GM23338 (cell line): ENCODE data around the gene TBC1D32. TPM values are rescaled to one million over a fixed set of nuclear protein-coding genes. Genes with fewer than 3 reads are reported as not detected.
A peak's percentile ranks its signal among the peaks of the same experiment; 100 is the strongest.

Experiments used
- ATAC-seq: fragments of 200-7000 bp; cut with Tn5 transposase; 3 replicates; pipeline ENCODE4 v1.9.1; 2020
- DNase-seq: peaks from one replicate; pipeline ENCODE4 v3.0.0-alpha.2; 2015; ENCODE audit warnings: low spot score
- H2AFZ ChIP-seq: fragments of 200-600 bp; sonication (generic); 2 replicates; pipeline ENCODE4 v1.8.0; 2016; ENCODE audit warnings: antibody characterized with exemption, mild to moderate bottlenecking, moderate library complexity
- H3F3A ChIP-seq: fragments of 200-600 bp; sonication (generic); replicated peaks from 2 replicates; pipeline ENCODE4 v1.8.0; 2017; ENCODE audit warnings: antibody characterized with exemption, mixed run types, low read depth
- H3K27ac ChIP-seq: fragments of 200-600 bp; sonication (generic); 2 replicates; pipeline ENCODE4 v1.6.1; 2016; ENCODE audit warnings: low read depth
- H3K27me3 ChIP-seq: fragments of 200-600 bp; sonication (generic); 2 replicates; pipeline ENCODE4 v1.8.0; 2016; ENCODE audit warnings: mild to moderate bottlenecking, mixed run types, moderate library complexity; ENCODE audit not compliant: insufficient read depth
- H3K36me3 ChIP-seq: fragments of 200-600 bp; sonication (generic); 2 replicates; pipeline ENCODE4 v1.8.0; 2016; ENCODE audit warnings: mild to moderate bottlenecking; ENCODE audit not compliant: insufficient read depth
- H3K4me1 ChIP-seq: fragments of 200-600 bp; sonication (generic); 2 replicates; pipeline ENCODE4 v1.8.0; 2016; ENCODE audit warnings: mild to moderate bottlenecking, moderate library complexity; ENCODE audit not compliant: insufficient read depth
- H3K4me2 ChIP-seq: fragments of 200-600 bp; sonication (generic); 2 replicates; pipeline ENCODE4 v1.7.1; 2017; ENCODE audit warnings: mixed run types
- H3K4me3 ChIP-seq: fragments of 200-600 bp; sonication (generic); 2 replicates; pipeline ENCODE4 v1.6.1; 2016; ENCODE audit warnings: mixed run types
- H3K79me2 ChIP-seq: fragments of 200-600 bp; sonication (generic); replicated peaks from 2 replicates; pipeline ENCODE4 v1.8.0; 2017; ENCODE audit warnings: mild to moderate bottlenecking; ENCODE audit not compliant: insufficient read depth
- H3K9me2 ChIP-seq: fragments of 200-600 bp; sonication (generic); 2 replicates; pipeline ENCODE4 v1.8.0; 2017; ENCODE audit not compliant: insufficient read depth
- H4K20me1 ChIP-seq: fragments of 200-600 bp; sonication (generic); replicated peaks from 2 replicates; pipeline ENCODE4 v1.8.0; 2017; ENCODE audit warnings: mild to moderate bottlenecking; ENCODE audit not compliant: insufficient read depth
- H3K27ac Mint-ChIP-seq: 2 replicates; pipeline ENCODE4 v1.8.0; 2020; ENCODE audit warnings: inconsistent platforms, mild to moderate bottlenecking, moderate library complexity, mixed read lengths
- H3K27me3 Mint-ChIP-seq: 3 replicates; pipeline ENCODE4 v1.8.0; 2022; ENCODE audit warnings: low read depth, mild to moderate bottlenecking, moderate library complexity, mixed read lengths, inconsistent platforms; ENCODE audit not compliant: insufficient read depth, poor library complexity
- H3K36me3 Mint-ChIP-seq: 3 replicates; pipeline ENCODE4 v1.8.0; 2021; ENCODE audit warnings: low read depth, mild to moderate bottlenecking, inconsistent platforms, moderate library complexity, mixed read lengths
- H3K4me1 Mint-ChIP-seq: 3 replicates; pipeline ENCODE4 v1.8.0; 2020; ENCODE audit warnings: mild to moderate bottlenecking, inconsistent platforms, mixed read lengths
- H3K4me3 Mint-ChIP-seq: 3 replicates; pipeline ENCODE4 v1.8.0; 2021; ENCODE audit warnings: moderate library complexity, mild to moderate bottlenecking, inconsistent platforms, mixed read lengths
- H3K9me3 Mint-ChIP-seq: 3 replicates; pipeline ENCODE4 v1.8.0; 2020; ENCODE audit warnings: moderate library complexity, mild to moderate bottlenecking, inconsistent platforms, mixed read lengths
- CREB1 ChIP-seq: fragments of 250-450 bp; sonication (Bioruptor Pico); IDR thresholded peaks from 2 replicates; pipeline ENCODE4 v1.5.0; 2020; ENCODE audit warnings: low read depth, mild to moderate bottlenecking, moderate library complexity
- CTCF ChIP-seq, 2 experiments: fragments of 200-600 bp in 1 of 2; sonication (generic) in 1 of 2; conservative IDR thresholded peaks; 2 replicates each; pipeline versions ENCODE4 v1.5.1 to v1.6.1; 2016 to 2017; ENCODE audit warnings: antibody characterized with exemption in 2 of 2, low read depth in 2 of 2, mild to moderate bottlenecking in 2 of 2, moderate library complexity in 1 of 2
- ETS1 ChIP-seq: IDR thresholded peaks from 2 replicates; pipeline ENCODE4 v1.6.1; 2016; ENCODE audit warnings: antibody characterized with exemption
- JUNB ChIP-seq: IDR thresholded peaks from one replicate; pipeline ENCODE4 v1.6.1; 2016; ENCODE audit warnings: antibody characterized with exemption; ENCODE audit not compliant: unreplicated experiment
- REST ChIP-seq: IDR thresholded peaks from one replicate; pipeline ENCODE4 v1.6.1; 2018; ENCODE audit warnings: antibody characterized with exemption; ENCODE audit not compliant: unreplicated experiment
- ZNF114 ChIP-seq: fragments of 250-450 bp; sonication (Bioruptor Pico); IDR thresholded peaks from 2 replicates; pipeline ENCODE4 v1.5.0; 2020; ENCODE audit warnings: mild to moderate bottlenecking, moderate library complexity
- ZNF331 ChIP-seq: fragments of 250-450 bp; sonication (Bioruptor Pico); IDR thresholded peaks from 2 replicates; pipeline ENCODE4 v1.5.0; 2020; ENCODE audit warnings: low read depth, mild to moderate bottlenecking, moderate library complexity
- ZNF462 ChIP-seq: fragments of 250-450 bp; sonication (Bioruptor Pico); IDR thresholded peaks from 2 replicates; pipeline ENCODE4 v1.5.0; 2020; ENCODE audit warnings: mild to moderate bottlenecking, moderate library complexity
- polyA plus RNA-seq: library from polyadenylated mRNA; unstranded; fragments of >200 nt; fragmentation: Nextera tagmentation; extraction: Ambion mirVana; gene quantifications from 2 replicates; pipeline ENCODE4 v1.2.1, GENCODE V29; 2016
- total RNA-seq: library from RNA; depleted of rRNA; stranded (reverse); fragments of >200 nt; shearing (Covaris generic); gene quantifications from 2 replicates; pipeline ENCODE4 v1.2.3, GENCODE V29; 2014

The TBC1D32 gene
- total and polyA plus RNA-seq, 2 experiments from 2014 or later = 8.9 to 10.4 TPM

GRCh38 chr6:121205569-121205968 is 128.7 kb downstream of the TBC1D32 start:
- H3K36me3 ChIP-seq = no peaks in the 10 kb centered on the region

More at GRCh38 chr6:121205569-121205968, 128.7 kb downstream of the TBC1D32 start:
- H3K4me3 ChIP-seq = no peak overlapping the region
- H3K79me2 ChIP-seq = no peaks in the 10 kb centered on the region
- no peaks in the 10 kb centered on the region for H3F3A ChIP-seq
- Mint-ChIP-seq H3K9me3 (no peaks in the 10 kb centered on the region), H3K4me1 (peaks cover 8% of the 10 kb centered on the region; the same call in 1 of the 3 replicates), H3K27me3 (no peaks in the 10 kb centered on the region), H3K4me3 (no peak overlapping the region), H3K36me3 (peaks cover 3% of the 10 kb centered on the region; the same call in 1 of the 3 replicates), H3K27ac (no peak overlapping the region)
- TF ChIP-seq JUNB (no peak), CREB1 (CRISPR knock-in tag) (no peak), ZNF114 (CRISPR knock-in tag) (no peak), REST (no peak), CTCF (conservative IDR thresholded peaks at IDR 0.05; ENCODE audit: low read depth in 2 of 2) (no peak), ZNF462 (CRISPR knock-in tag) (no peak), ZNF331 (CRISPR knock-in tag) (no peak), ETS1 (no peak)
- H3K27ac ChIP-seq = no peak overlapping the region
- no peaks in the 10 kb centered on the region for H3K9me2 ChIP-seq
- no peak overlapping the region for H2AFZ ChIP-seq
- 0 out of 2 replicates have a peak overlapping the region, but pooled peaks have one; percentile 34 for H3K4me2 ChIP-seq
- H4K20me1 ChIP-seq = no peaks in the 10 kb centered on the region
- ATAC-seq = no peak
- no peaks in the 10 kb centered on the region for H3K27me3 ChIP-seq
- H3K4me1 ChIP-seq = 0 out of 2 replicates have a peak, but pooled peaks cover 7% of the 10 kb centered on the region
- DNase-seq = no peak
